Neural cell (in vitro differentiated cells): Measurements from ENCODE around the gene EFTUD2. TPM values are rescaled to one million over a fixed set of nuclear protein-coding genes. Genes with fewer than 3 reads are reported as not detected.

Source experiments
- H2AFZ ChIP-seq: fragments of 200-600, 300-800 bp; sonication (generic), shearing (Covaris generic); 2 replicates; pipeline ENCODE4 v1.6.0; 2014; ENCODE audit warnings: low read depth, mild to moderate bottlenecking, antibody characterized with exemption, low read length, moderate library complexity
- H3F3A ChIP-seq: fragments of 200-600 bp; shearing (Covaris generic); 2 replicates; pipeline ENCODE4 v1.6.1; 2016; ENCODE audit warnings: mild to moderate bottlenecking, moderate library complexity, mixed read lengths, antibody characterized with exemption, low read length; ENCODE audit not compliant: insufficient read depth, poor library complexity, severe bottlenecking
- H3K27ac ChIP-seq: fragments of 200-600, 300-800 bp; sonication (generic), shearing (Covaris generic); 2 replicates; pipeline ENCODE4 v1.5.1; 2014; ENCODE audit warnings: mild to moderate bottlenecking, low read length, moderate library complexity
- H3K27me3 ChIP-seq: fragments of 300-800, 200-600 bp; sonication (generic), shearing (Covaris generic); 2 replicates; pipeline ENCODE4 v1.6.0; 2014; ENCODE audit warnings: mild to moderate bottlenecking, low read depth, low read length, moderate library complexity; ENCODE audit not compliant: insufficient read depth
- H3K36me3 ChIP-seq: fragments of 300-800, 200-600 bp; sonication (generic), shearing (Covaris generic); 2 replicates; pipeline ENCODE4 v1.5.1; 2014; ENCODE audit warnings: mild to moderate bottlenecking, antibody characterized with exemption, low read length, moderate library complexity; ENCODE audit not compliant: insufficient read depth
- H3K4me2 ChIP-seq: fragments of 300-800, 200-600 bp; sonication (generic), shearing (Covaris generic); 2 replicates; pipeline ENCODE4 v1.6.0; 2014; ENCODE audit warnings: mild to moderate bottlenecking, low read length
- H3K4me3 ChIP-seq: fragments of 300-800, 200-600 bp; sonication (generic), shearing (Covaris generic); 2 replicates; pipeline ENCODE4 v1.5.1; 2014; ENCODE audit warnings: mild to moderate bottlenecking, low read length, moderate library complexity
- H3K79me2 ChIP-seq: fragments of 200-600 bp; shearing (Covaris generic); replicated peaks from 2 replicates; pipeline ENCODE4 v1.6.0; 2014; ENCODE audit warnings: mild to moderate bottlenecking, low read length, moderate library complexity; ENCODE audit not compliant: insufficient read depth
- H3K9ac ChIP-seq: fragments of 300-800, 200-600 bp; sonication (generic), shearing (Covaris generic); 2 replicates; pipeline ENCODE4 v1.6.1; 2016; ENCODE audit warnings: mild to moderate bottlenecking, low read length, mixed read lengths
- H3K9me2 ChIP-seq: fragments of 200-600 bp; shearing (Covaris generic); 2 replicates; pipeline ENCODE4 v1.6.1; 2016; ENCODE audit warnings: mild to moderate bottlenecking, low read length, mixed read lengths; ENCODE audit not compliant: insufficient read depth
- H3K9me3 ChIP-seq: fragments of 200-600, 300-800 bp; sonication (generic), shearing (Covaris generic); 2 replicates; pipeline ENCODE4 v1.6.1; 2016; ENCODE audit warnings: mild to moderate bottlenecking, mixed run types, low read length, moderate library complexity, mixed read lengths
- H4K20me1 ChIP-seq: fragments of 200-600 bp; shearing (Covaris generic); 2 replicates; pipeline ENCODE4 v1.6.1; 2016; ENCODE audit warnings: mild to moderate bottlenecking, mixed run types; ENCODE audit not compliant: insufficient read depth
- EP300 ChIP-seq: fragments of 450-650 bp; conservative IDR thresholded peaks from 2 replicates; pipeline ENCODE4 v1.6.1; 2014; ENCODE audit warnings: antibody characterized with exemption, mild to moderate bottlenecking, moderate library complexity; ENCODE audit not compliant: poor library complexity, severe bottlenecking
- EZH2 ChIP-seq: fragments of 200-600, 300-800 bp; shearing (Covaris generic), sonication (generic); IDR thresholded peaks from 2 replicates; pipeline ENCODE4 v1.6.1; 2014; ENCODE audit warnings: antibody characterized with exemption, low read length, borderline replicate concordance, mild to moderate bottlenecking; ENCODE audit not compliant: insufficient read depth, poor library complexity, severe bottlenecking
- MXI1 ChIP-seq: fragments of 450-650 bp; conservative IDR thresholded peaks from 2 replicates; pipeline ENCODE4 v1.6.1; 2014; ENCODE audit warnings: antibody characterized with exemption, mild to moderate bottlenecking; ENCODE audit not compliant: poor library complexity, severe bottlenecking
- POLR2AphosphoS5 ChIP-seq: IDR thresholded peaks from 2 replicates; pipeline ENCODE4 v1.6.1; 2012
- RAD21 ChIP-seq: fragments of 450-650 bp; conservative IDR thresholded peaks from 2 replicates; pipeline ENCODE4 v1.6.1; 2014; ENCODE audit warnings: antibody characterized with exemption, mild to moderate bottlenecking, moderate library complexity
- SMC3 ChIP-seq: fragments of 450-650 bp; conservative IDR thresholded peaks from 2 replicates; pipeline ENCODE4 v1.6.1; 2014; ENCODE audit warnings: antibody characterized with exemption, mild to moderate bottlenecking, moderate library complexity; ENCODE audit not compliant: poor library complexity
- TAF1 ChIP-seq: IDR thresholded peaks from 2 replicates; pipeline ENCODE4 v1.6.1; 2012; ENCODE audit warnings: low read depth
- polyA minus RNA-seq: library from RNA; depleted of rRNA, polyadenylated mRNA; stranded (reverse); fragments of >200 nt; gene quantifications from 2 replicates; pipeline ENCODE4 v1.2.3, GENCODE V29; 2014
- polyA plus RNA-seq: library from polyadenylated mRNA; depleted of rRNA; stranded (reverse); fragments of >200 nt; gene quantifications from 2 replicates; pipeline ENCODE4 v1.2.3, GENCODE V29; 2014
- TF ChIP-seq, protein P1 (sequence below): IDR thresholded peaks from 2 replicates; pipeline ENCODE4 v1.6.1; 2012; ENCODE audit warnings: borderline replicate concordance
- TF ChIP-seq, protein P2 (sequence below): fragments of 450-650 bp; IDR thresholded peaks from 2 replicates; pipeline ENCODE4 v1.5.1; 2014; ENCODE audit warnings: antibody characterized with exemption, mild to moderate bottlenecking, moderate library complexity; ENCODE audit not compliant: poor library complexity, severe bottlenecking

The EFTUD2 gene
- polyA plus RNA-seq, result 47.8 and 69.4 TPM in 2 replicates
- polyA minus RNA-seq, result 106 and 107 TPM in 2 replicates

DNA sequence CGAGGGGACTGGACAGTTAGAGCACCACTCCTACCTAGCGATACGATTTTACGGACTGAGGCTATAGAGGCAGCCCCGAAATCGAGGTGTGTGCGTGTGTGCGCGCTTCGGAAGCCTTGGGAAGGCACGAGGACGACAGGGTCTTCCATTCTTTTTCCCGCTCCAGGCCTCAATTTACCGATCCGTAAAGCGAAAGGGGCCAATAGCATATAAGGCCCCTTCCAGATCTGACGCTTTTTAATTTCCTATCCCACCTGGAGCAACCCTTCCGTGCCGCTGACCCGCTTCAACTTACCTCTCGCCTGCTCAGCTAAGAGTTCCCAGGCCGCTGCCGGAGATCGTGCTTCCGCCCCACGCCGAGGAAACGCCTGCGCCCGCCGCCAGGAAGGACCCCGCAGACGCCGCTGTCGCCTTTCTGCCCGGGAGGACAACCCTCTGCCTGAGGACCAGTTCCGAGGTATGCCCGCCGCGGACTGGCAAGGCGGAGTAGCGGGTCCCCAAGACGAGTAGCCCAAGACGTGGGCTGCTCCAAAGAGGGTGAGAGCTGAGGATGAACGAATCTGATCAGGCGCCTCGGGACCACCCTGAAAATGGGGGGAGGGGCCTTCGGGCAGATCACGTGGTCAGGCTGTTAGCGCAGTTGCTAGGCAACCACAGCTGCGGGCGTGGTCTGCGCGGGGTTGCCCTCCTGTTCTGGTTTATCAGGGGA lies at the start of gene EFTUD2:
EFTUD2 (minus strand) TSS at position 372 of the 709 bp plus-strand sequence. CDS start 4,924 bp downstream, outside the sequence.
- Histone ChIP-seq H3K4me2 (peak within 1 kb of the TSS; percentile 99), H3K4me3 (peak within 1 kb of the TSS; percentile 84), H3K9me3 (no peaks in the 10 kb centered on the region), H3K9me2 (no peaks in the 10 kb centered on the region), H3K27ac (peak within 1 kb of the TSS; percentile 90), H3K79me2 (peaks cover 20% of the 10 kb centered on the region), H3K36me3 (no peaks in the 10 kb centered on the region), H2AFZ (peak within 1 kb of the TSS; percentile 71), H3K9ac (peak within 1 kb of the TSS; percentile 81), H3K27me3 (no peaks in the 10 kb centered on the region), H3F3A (no peaks in the 10 kb centered on the region), H4K20me1 (no peaks in the 10 kb centered on the region)
- TF ChIP-seq SMC3 (peak; percentile 69), TAF1 (peak; percentile 24), EP300 (peak; percentile 88), MXI1 (peak; percentile 99), RAD21 (peak; percentile 44), POLR2AphosphoS5 (peak; percentile 83), EZH2 (no peak)
- TF ChIP-seq, protein P1, sequence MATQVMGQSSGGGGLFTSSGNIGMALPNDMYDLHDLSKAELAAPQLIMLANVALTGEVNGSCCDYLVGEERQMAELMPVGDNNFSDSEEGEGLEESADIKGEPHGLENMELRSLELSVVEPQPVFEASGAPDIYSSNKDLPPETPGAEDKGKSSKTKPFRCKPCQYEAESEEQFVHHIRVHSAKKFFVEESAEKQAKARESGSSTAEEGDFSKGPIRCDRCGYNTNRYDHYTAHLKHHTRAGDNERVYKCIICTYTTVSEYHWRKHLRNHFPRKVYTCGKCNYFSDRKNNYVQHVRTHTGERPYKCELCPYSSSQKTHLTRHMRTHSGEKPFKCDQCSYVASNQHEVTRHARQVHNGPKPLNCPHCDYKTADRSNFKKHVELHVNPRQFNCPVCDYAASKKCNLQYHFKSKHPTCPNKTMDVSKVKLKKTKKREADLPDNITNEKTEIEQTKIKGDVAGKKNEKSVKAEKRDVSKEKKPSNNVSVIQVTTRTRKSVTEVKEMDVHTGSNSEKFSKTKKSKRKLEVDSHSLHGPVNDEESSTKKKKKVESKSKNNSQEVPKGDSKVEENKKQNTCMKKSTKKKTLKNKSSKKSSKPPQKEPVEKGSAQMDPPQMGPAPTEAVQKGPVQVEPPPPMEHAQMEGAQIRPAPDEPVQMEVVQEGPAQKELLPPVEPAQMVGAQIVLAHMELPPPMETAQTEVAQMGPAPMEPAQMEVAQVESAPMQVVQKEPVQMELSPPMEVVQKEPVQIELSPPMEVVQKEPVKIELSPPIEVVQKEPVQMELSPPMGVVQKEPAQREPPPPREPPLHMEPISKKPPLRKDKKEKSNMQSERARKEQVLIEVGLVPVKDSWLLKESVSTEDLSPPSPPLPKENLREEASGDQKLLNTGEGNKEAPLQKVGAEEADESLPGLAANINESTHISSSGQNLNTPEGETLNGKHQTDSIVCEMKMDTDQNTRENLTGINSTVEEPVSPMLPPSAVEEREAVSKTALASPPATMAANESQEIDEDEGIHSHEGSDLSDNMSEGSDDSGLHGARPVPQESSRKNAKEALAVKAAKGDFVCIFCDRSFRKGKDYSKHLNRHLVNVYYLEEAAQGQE, result peak; percentile 48
- TF ChIP-seq, protein P2, sequence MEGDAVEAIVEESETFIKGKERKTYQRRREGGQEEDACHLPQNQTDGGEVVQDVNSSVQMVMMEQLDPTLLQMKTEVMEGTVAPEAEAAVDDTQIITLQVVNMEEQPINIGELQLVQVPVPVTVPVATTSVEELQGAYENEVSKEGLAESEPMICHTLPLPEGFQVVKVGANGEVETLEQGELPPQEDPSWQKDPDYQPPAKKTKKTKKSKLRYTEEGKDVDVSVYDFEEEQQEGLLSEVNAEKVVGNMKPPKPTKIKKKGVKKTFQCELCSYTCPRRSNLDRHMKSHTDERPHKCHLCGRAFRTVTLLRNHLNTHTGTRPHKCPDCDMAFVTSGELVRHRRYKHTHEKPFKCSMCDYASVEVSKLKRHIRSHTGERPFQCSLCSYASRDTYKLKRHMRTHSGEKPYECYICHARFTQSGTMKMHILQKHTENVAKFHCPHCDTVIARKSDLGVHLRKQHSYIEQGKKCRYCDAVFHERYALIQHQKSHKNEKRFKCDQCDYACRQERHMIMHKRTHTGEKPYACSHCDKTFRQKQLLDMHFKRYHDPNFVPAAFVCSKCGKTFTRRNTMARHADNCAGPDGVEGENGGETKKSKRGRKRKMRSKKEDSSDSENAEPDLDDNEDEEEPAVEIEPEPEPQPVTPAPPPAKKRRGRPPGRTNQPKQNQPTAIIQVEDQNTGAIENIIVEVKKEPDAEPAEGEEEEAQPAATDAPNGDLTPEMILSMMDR, result no peak

DNA sequence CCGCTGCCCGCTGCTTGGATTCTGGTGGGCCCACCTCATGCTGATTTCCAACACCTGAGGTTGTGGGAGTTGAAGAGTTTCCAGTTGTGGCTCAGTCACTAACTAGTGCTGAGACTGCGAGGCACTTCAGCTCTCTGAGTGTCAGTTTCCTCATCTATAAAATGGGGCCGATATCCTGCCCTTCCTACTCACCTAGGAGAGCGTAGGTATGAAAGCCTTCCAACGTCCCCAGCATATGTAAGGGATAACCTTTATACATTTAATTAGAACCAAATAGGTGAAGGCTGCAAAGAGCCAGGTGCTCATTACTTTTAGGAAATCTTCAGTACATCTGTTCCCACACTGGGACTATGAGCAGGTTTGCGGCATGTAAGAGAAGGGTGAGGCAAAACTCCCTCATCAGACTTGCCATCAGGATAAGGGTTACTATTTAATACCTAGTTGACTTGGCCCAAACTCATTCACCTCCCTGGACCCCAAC lies 49.1 kb upstream of the EFTUD2 start:
- Histone ChIP-seq H3K27ac (peak overlapping the region; percentile 51), H3F3A (no peaks in the 10 kb centered on the region), H2AFZ (peak overlapping the region; percentile 85)

More for the DNA sequence above, 49.1 kb upstream of the EFTUD2 start:
- Histone ChIP-seq H3K4me2 (peak overlapping the region; percentile 66), H3K9ac (peak overlapping the region; percentile 66), H3K4me3 (peak overlapping the region; percentile 81), H3K27me3 (no peaks in the 10 kb centered on the region), H3K79me2 (peaks cover 31% of the 10 kb centered on the region), H3K9me3 (no peaks in the 10 kb centered on the region), H3K9me2 (no peaks in the 10 kb centered on the region), H3K36me3 (no peaks in the 10 kb centered on the region), H4K20me1 (no peaks in the 10 kb centered on the region)
- no peak for TF ChIP-seq EP300
- TF ChIP-seq POLR2AphosphoS5, result no peak
- TF ChIP-seq RAD21, result no peak
- no peak for TF ChIP-seq MXI1
- no peak for TF ChIP-seq EZH2
- TF ChIP-seq, protein P1, result no peak
- TF ChIP-seq TAF1, result no peak
- TF ChIP-seq SMC3, result no peak
- TF ChIP-seq, protein P2, result no peak
